Urothelium cell line (cell line): Measurements from ENCODE around the gene PLD4.
"Not testable (repeated sequence)": the region's sequence is repeated elsewhere in the genome, so short reads cannot be mapped to it uniquely, and the experiment has no call there.

ENCODE experiments used
- DNase-seq: peaks from one replicate; pipeline ENCODE4 v3.0.0; 2011; ENCODE audit warnings: low spot score, mixed read lengths
- FAIRE-seq: peaks from 2 replicates; lab custom pipeline; 2011; peaks lifted over from hg19 to GRCh38; lab: Jason Lieb, UNC

PLD4 gene

DNA sequence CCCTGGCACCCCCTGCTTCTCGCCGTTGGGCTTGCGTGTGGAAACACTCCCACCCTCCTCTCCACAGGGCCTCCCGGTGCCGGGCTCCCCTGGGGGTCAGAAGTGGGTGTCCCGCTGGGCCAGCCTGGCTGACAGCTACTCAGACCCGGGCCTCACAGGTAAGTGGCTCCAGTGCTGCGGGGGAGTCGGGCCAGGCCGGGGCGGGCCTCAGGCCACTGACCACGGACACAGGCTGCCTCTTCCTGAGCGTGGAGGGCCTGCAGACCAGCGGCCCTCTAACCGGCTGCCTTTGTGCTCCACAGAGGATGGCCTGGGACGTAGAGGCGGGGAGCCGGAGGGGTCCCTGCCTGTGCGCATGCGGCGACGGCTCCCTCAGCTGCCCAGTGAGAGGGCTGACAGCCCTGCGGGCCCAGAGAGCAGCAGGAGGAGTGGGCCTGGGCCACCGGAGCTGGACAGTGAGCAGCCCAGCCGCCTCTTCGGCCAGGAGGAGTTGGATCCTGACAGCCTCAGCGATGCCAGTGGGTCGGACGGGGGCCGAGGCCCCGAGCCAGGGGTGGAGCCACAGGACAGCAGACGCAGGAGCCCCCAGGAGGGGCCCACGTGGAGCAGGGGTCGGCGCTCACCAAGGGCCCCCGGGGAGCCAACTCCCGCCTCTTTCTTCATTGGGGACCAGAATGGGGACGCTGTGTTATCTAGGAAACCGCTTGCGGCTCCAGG, 38.5 kb upstream of the PLD4 start:
- DNase-seq = no peak
- FAIRE-seq = no peak

DNA sequence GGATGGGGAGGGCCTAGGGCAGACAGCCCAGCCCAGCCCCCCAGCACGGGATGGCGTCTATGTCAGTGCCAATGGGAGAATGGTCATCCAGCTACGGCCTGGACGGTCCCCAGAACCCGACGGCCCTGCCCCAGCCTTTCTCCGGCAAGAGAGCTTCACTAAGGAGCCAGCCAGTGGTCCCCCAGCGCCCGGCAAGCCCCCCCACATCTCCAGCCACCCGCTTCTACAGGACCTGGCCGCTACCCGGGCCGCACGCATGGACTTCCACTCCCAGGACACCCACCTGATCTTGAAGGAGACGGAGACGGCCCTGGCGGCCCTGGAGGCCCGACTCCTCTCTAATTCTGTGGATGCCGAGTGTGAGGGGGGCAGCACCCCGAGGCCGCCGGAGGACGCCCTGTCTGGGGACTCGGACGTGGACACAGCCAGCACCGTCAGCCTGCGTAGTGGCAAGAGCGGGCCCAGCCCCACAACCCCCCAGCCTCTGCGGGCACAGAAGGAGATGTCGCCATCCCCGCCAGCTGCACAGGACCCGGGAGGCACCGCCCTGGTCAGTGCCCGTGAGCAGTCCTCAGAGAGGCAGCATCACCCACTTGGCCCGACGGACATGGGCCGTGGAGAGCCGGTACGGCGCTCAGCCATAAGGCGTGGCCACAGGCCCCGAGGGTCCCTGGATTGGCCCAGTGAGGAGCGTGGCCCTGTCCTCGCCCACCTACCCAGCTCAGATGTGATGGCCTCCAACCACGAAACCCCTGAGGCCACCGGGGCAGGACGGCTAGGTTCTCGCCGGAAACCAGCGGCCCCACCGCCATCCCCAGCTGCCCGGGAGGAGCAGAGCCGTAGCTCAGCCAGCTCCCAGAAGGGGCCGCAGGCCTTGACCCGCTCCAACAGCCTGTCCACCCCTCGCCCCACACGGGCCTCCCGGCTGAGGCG, 37.7 kb upstream of the PLD4 start:
- FAIRE-seq = no peak
- no peak for DNase-seq

GRCh38 chr14:104887623-104888488, 36.8 kb upstream of the PLD4 start:
- no peak for FAIRE-seq
- DNase-seq = no peak

DNA sequence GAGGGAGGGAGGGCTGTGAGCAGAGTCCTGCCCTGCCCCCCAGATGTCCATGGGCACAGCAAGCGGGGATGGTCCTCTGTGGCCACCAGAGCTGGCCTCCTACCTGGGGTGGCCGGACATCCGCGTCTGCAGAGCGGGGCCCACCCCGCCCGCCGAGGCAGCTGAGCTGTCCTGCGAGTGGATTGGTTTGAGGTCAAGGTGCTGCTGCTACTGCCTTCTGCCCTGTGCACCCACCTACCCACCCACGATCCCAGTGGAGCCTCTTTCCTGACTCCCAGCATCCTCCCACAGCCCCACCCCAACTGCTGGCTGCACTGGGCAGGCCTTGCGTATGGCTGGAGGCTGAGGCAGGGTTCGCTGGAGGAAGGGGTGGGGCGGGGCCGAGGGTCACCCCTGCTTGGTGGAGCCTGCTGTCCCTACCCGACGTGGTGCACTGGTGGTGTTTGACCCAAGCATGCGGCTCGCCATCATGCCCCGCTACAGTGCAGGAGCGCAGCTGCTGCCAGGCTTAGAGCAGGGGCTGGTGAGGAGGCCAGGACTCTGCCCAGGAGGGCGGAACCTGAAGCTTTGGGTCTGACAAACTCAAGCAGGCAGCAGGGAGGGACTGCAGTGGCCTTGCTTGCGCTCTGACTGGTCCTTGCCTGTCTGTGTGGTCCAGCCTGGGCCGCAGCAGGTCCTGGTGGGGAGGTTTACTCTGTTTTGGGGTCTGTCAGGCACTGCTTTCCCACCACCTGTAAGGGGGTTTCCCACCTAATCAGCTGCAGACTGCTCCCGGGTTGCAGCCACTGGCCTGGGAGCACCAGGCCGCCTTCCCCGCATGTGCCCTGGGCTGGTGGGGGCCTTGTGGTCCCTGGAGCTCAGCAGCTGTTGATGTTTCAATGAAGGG, 35.9 kb upstream of the PLD4 start:
- DNase-seq (no peak), FAIRE-seq (no peak)

DNA sequence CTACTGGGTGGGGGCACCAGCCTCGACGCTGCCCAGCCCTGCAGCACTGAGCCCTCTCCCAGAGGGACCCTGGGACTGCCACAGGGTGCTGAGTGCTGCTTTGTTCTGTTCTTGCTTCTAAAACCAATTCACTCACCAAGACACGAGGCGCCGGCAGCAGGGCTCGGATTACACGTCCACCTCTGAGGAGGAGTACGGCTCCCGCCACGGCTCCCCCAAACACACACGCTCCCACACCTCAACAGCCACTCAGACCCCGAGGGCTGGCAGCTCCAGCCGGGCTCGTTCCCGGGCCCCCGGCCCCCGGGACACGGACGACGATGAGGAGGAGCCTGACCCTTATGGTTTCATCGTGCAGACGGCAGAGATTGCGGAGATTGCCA, 35.3 kb upstream of the PLD4 start:
- DNase-seq = no peak
- no peak for FAIRE-seq

DNA sequence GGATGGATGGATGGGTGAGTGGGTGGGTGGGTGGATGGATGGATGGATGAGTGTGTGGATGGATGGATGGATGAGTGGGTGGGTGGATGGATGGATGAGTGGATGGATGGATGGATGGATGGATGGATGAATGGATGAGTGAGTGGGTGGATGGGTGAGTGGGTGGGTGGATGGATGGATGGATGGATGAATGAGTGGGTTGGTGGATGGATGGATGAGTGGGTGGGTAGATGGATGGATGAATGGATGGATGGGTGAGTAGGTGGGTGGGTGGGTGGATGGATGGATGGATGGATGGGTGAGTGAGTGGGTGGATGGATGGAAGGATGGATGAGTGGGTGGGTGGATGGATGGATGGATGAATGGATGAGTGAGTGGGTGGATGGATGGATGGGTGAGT, 34.4 kb upstream of the PLD4 start:
- not testable (repeated sequence) for FAIRE-seq, DNase-seq

DNA sequence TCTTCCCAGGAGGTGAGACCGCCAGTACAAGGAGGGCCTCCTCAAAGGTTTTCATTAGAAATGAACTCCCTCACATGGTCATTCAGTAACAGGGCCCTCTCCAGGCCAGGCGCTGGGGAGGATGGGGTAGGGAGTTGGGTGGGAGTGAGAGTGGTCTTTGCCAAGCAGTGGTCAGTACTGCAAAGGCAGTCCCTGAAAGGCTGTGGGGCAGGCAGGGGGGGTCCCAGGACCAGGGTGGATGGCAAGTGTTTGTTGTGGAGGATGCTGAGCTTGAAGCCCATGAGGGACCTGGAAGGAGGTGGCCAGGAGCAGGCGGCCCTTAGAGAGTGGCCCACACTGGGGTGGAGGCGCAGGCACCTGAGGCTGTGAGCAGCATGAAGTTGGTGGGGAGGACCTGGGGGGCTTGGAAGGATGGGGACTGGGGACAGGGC, 33.5 kb upstream of the PLD4 start:
- DNase-seq (no peak), FAIRE-seq (no peak)

GRCh38 chr14:104891664-104892530, 32.8 kb upstream of the PLD4 start:
- FAIRE-seq (no peak), DNase-seq (no peak)

DNA sequence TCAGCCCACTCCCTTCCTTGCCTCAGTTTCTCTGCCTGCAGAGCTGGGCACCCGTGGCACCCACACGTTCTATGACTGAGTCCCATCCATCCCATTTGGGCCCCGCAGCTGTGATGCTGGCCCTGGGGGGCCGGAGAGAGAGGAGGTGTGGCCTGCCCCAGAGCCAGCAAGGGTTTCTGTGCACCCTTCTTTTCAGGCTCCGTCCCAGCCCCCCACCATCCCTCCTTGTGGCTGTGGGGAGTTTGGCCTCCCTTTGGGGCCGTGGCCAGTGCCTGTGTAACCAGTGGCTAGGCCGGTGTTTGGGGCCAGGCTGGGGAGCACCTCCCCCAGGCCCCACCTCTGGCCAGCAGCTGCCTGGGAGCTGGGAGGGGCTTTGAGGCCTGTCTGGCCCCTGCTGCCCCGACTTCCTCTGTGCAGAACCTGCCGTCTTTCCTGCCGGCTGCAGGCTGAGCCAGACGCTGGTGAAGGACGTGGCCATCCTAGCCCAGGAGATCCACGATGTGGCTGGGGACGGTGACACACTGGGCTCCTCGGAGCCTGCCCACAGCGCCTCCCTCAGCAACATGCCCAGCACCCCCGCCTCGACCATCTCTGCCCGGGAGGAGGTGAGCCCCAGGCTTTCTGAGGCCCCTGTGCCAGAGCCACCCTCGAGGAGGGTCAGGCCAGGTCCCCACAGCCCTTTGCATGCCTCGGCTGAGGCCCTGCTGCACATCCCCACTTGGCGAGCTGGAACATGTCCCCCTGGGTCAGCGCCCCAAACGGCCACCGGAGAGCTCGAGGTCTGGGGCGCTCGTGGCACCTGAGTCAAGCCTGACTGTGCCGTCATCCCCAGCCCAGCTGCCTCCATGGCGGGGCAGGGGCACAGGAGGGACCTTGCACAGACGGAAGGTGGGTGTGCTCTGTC, 31.9 kb upstream of the PLD4 start:
- FAIRE-seq (no peak), DNase-seq (no peak)

DNA sequence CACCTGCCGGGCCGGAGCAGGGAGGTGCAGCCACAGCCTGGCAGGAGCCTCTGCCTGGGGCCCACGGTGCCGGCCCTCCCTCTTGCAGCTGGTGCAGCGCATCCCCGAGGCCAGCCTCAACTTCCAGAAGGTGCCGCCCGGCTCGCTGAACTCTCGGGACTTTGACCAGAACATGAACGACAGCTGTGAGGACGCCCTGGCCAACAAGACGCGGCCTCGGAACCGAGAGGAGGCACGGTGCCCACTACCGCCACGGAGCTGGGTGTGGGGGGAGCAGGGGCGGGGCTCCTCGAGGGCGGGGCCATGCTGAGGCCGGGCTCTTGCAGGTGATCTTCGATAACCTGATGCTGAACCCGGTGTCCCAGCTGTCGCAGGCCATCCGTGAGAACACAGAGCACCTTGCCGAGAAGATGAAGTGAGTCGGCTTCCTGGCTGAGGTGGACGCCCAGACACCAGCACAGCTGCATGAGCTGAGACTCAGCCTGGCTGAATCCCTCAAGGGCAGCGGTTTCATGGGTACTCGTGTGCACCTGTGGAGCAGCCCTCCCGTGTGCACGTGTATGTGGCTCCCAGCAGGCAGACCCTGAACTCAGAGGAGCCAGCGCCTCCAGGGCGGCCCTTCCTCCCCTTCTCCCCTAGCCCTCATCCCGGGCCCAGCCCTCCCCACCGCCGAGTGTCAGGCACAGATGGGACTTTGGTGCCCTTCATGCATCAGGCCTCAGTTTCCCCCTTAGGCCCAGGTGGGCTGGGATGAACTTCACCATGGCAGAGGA, 31.1 kb upstream of the PLD4 start:
- DNase-seq (no peak), FAIRE-seq (no peak)

- DNase-seq = no peak
- no peak for FAIRE-seq
These were observed 30.1 kb upstream of the PLD4 start for GRCh38 chr14:104894331-104895206.

- DNase-seq (no peak), FAIRE-seq (no peak)
These were observed 29.4 kb upstream of the PLD4 start for GRCh38 chr14:104895207-104895785.

DNA sequence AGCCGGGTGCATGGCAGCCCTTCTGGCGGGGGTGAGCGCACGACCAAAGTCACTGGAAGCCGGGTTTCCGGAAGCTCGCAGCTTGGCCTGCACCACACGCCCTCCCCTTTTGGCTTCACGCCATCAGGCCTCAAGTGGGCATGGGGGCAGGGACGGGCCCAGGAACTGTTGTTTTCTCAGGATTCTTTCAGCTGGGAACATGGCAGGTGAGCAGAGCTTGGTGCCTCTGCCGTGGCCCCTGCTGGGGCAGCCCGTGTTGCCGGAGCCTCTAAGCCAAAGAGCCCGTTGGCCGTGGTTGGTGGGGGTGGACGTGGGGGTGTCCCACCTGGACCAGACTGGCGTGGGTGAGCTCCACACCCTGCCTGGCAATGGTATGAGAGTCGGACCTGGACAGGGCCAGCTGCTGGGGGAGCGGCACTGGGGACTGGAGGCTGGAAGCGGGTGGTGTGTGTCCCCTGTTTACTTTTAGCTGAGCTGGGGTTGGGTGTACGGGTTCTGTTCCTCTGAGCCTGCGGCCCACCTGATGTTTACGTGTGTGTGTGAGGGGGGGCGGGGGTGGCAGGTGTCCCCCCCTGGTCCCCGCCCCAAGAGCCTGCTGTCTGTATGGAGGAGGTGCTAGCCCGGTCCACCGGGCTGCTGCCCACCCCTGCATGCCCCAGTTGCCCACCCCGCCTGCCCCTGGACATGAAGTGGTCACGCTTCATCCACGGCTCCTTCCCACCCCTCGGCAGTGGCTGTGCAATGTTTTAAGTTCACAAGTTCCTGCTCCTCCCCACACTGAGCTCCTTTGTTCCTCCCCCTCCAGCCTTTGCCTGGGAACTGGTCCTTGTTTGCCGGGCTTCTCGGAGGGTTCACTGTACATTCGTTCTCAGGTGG, 28.7 kb upstream of the PLD4 start:
- FAIRE-seq = no peak

DNA sequence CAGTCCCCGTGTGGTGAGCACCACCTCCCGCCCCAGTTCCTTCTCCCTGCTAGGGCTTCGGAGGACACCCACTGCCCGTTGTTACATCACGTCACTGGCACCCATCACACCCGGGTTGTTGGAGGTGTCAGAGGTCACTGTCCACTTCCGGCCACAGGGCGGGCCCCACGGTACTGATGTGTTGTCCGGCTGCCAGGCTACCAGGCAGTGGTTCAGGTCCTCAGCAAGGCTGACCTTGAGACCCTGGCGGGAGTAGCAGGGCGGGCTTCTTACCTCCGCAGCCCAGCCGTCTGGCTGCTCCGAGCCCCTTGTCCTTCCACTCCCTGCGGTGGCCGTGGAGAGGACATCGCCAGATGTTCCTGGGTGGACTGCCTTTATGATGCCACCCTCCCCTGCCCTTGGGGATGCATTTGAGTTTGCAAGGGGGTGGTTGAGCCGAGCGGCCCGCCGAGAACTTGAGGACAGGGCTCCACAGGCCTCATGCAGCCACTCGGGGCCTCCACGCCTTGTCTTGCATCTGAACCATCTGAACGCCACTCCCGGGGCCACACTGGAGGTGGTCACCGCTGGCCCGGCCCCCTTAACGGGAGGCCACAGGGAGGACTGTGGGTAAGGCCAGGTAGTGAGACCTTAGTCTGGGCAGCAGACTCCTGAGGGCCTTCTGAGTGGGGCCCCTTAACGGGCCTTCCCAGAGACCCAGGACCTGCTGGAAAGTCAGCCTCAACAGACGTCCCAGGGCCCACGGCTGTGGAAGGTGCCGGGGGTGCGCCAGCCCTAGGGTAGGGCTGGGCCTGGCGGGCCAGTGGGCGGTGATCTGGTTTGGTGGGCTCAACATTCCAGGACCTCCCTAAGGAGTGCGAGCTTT, 27.1 kb upstream of the PLD4 start:
- no peak for FAIRE-seq
- DNase-seq = no peak

More for the DNA sequence above, 28.7 kb upstream of the PLD4 start:
- no peak for DNase-seq
